H1 (cell line): ENCODE measurements around the gene FOXK1. TPM values are rescaled to one million over a fixed set of nuclear protein-coding genes. Genes with fewer than 3 reads are reported as not detected.

Experiments used
- CBX8 ChIP-seq: fragments of 300-800, 300-1000 bp; sonication (generic); IDR thresholded peaks from 2 replicates; pipeline ENCODE4 v1.7.1; 2016; ENCODE audit warnings: low read depth, low read length, borderline replicate concordance
- EZH2 ChIP-seq: fragments of 200-600 bp; sonication (generic); IDR thresholded peaks from 2 replicates; pipeline ENCODE4 v1.7.1; 2012; ENCODE audit warnings: low read depth, mild to moderate bottlenecking, moderate library complexity, low read length, inconsistent platforms; ENCODE audit not compliant: severe bottlenecking
- JUN ChIP-seq: IDR thresholded peaks from 2 replicates; pipeline ENCODE4 v1.6.1; 2011; ENCODE audit warnings: low read depth, mild to moderate bottlenecking, improper control_type of control experiment, low read length
- KDM1A ChIP-seq: fragments of 200-600, 300-600 bp; sonication (generic); IDR thresholded peaks from 2 replicates; pipeline ENCODE4 v1.7.1; 2016; ENCODE audit warnings: mild to moderate bottlenecking, low read length, borderline replicate concordance
- KDM4A ChIP-seq: IDR thresholded peaks from one replicate; pipeline ENCODE4 v1.7.1; 2012; ENCODE audit warnings: low read depth, mild to moderate bottlenecking, moderate library complexity, low read length, inconsistent platforms; ENCODE audit not compliant: severe bottlenecking
- polyA plus RNA-seq, 7 experiments: library from polyadenylated mRNA; depleted of rRNA in 3 of 7; stranded (reverse) in 5 of 7; unstranded in 2 of 7; fragments of >200 nt in 5 of 7; fragments of 200-250 nt in 2 of 7; gene quantifications; 1 replicate in 5 of 7; 2 replicates in 1 of 7; 4 replicates in 1 of 7; pipeline versions ENCODE4 v1.2.1 to v1.2.3, GENCODE V29; 2011 to 2013; ENCODE audit warnings: missing spikeins in 2 of 7, mixed read lengths in 2 of 7
- total RNA-seq: library from RNA; stranded (reverse); fragmentation: NEBNext Ultra II Directional; extraction: Animal tissue kit (Norgen Biotek cat#: 25700); gene quantifications from 2 replicates; pipeline ENCODE4 v1.2.1, GENCODE V29; 2021

Gene FOXK1
- total and polyA plus RNA-seq, 2 of the 8 experiments (the other 6 are each of a cell fraction or from before 2014, with no cell fraction given) = 2.0 to 8.5 TPM

DNA sequence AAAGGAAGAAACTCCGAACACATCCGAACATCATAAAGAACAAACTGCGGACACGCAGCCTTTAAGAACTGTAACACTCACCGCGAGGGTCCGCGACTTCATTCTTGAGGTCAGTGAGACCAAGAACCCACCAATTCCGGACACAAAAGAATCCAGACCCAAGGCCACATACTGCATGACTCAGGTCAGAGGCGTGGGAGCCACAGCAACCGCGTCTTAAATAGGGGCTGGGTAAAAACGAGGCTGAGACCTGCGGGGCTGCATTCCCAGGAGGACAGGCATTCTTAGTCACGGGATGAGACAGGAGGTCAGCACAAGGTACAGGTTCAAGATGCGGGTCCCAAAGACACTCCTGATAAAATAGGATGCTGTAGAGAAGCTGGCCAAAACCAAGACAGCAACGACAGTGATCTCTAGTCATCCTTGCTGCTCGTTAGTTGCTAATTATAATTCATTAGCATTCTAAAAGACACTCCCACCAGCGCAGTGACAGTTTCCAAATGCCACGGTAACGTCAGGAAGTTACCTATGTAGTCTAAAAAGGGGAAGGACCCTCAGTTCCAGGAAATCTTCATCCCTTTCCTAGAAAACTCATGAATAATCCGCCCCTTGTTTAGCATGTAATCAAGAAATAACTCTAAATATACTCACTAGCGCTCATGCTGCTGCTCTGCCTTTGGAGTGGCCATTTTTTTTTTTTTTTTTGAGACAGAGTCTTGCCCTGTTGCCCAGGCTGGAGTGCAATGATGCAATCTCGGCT lies 112.7 kb downstream of the FOXK1 start (continued):
- no peak for TF ChIP-seq KDM1A
- no peak for TF ChIP-seq KDM4A
- no peak for TF ChIP-seq CBX8
- no peak for TF ChIP-seq JUN
- no peak for TF ChIP-seq EZH2
